ENCODE results near the gene STAG2.

Gene STAG2

GRCh38 chrX:123924186-123924585, 37.3 kb upstream of the STAG2 start:
- TF ChIP-seq, protein P1, sequence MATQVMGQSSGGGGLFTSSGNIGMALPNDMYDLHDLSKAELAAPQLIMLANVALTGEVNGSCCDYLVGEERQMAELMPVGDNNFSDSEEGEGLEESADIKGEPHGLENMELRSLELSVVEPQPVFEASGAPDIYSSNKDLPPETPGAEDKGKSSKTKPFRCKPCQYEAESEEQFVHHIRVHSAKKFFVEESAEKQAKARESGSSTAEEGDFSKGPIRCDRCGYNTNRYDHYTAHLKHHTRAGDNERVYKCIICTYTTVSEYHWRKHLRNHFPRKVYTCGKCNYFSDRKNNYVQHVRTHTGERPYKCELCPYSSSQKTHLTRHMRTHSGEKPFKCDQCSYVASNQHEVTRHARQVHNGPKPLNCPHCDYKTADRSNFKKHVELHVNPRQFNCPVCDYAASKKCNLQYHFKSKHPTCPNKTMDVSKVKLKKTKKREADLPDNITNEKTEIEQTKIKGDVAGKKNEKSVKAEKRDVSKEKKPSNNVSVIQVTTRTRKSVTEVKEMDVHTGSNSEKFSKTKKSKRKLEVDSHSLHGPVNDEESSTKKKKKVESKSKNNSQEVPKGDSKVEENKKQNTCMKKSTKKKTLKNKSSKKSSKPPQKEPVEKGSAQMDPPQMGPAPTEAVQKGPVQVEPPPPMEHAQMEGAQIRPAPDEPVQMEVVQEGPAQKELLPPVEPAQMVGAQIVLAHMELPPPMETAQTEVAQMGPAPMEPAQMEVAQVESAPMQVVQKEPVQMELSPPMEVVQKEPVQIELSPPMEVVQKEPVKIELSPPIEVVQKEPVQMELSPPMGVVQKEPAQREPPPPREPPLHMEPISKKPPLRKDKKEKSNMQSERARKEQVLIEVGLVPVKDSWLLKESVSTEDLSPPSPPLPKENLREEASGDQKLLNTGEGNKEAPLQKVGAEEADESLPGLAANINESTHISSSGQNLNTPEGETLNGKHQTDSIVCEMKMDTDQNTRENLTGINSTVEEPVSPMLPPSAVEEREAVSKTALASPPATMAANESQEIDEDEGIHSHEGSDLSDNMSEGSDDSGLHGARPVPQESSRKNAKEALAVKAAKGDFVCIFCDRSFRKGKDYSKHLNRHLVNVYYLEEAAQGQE (IDR thresholded peaks at IDR 0.05; ENCODE audit: insufficient read depth in 1 of 2, low read depth in 2 of 2, low read length in 2 of 2) = no peak
- TF ChIP-seq TAF1 (IDR thresholded peaks at IDR 0.05; ENCODE audit: borderline replicate concordance, insufficient read depth, low read length) = no peak
- TF ChIP-seq FOXP2 (optimal IDR thresholded peaks at IDR 0.05; ENCODE audit: borderline replicate concordance, extremely low read depth, extremely low read length, insufficient read depth) = no peak
- TF ChIP-seq SIN3A (IDR thresholded peaks at IDR 0.05; ENCODE audit: borderline replicate concordance, insufficient read depth, low read length) = no peak
- TF ChIP-seq POLR2AphosphoS5 (IDR thresholded peaks at IDR 0.05; ENCODE audit: low read depth, low read length) = no peak

DNA sequence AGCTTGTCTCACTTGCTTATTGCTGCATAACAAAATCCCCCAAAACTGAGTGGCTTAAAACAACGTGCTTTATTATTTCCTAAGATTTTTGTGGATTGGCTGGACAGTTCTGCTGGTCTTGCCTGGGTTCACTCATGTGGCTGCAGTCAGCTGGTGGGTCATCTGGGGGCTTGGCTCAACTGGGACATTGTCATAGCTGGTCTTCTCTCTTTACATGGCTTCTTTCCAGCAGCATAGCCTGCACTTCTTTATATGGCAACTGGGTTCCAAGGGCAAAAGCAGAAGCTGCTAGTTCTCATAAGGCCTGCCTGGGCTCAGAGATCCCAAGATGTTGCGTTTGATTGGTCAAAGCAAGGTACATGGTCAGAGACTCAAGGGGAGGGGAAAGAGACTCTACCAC, 33.7 kb upstream of the STAG2 start:
- TF ChIP-seq FOXP2 (optimal IDR thresholded peaks at IDR 0.05; ENCODE audit: borderline replicate concordance, extremely low read depth, extremely low read length, insufficient read depth) (no peak), TAF1 (IDR thresholded peaks at IDR 0.05; ENCODE audit: borderline replicate concordance, insufficient read depth, low read length) (no peak), POLR2AphosphoS5 (IDR thresholded peaks at IDR 0.05; ENCODE audit: low read depth, low read length) (no peak)
- TF ChIP-seq, protein P1 (IDR thresholded peaks at IDR 0.05; ENCODE audit: insufficient read depth in 1 of 2, low read depth in 2 of 2, low read length in 2 of 2) = no peak

GRCh38 chrX:123943074-123943473, 18.4 kb upstream of the STAG2 start:
- TF ChIP-seq, protein P1 (IDR thresholded peaks at IDR 0.05; ENCODE audit: insufficient read depth in 1 of 2, low read depth in 2 of 2, low read length in 2 of 2) = no peak
- no peak for TF ChIP-seq SIN3A (IDR thresholded peaks at IDR 0.05; ENCODE audit: borderline replicate concordance, insufficient read depth, low read length)
- TF ChIP-seq POLR2AphosphoS5 (IDR thresholded peaks at IDR 0.05; ENCODE audit: low read depth, low read length) = no peak
- no peak for TF ChIP-seq TAF1 (IDR thresholded peaks at IDR 0.05; ENCODE audit: borderline replicate concordance, insufficient read depth, low read length)
- no peak for TF ChIP-seq FOXP2 (optimal IDR thresholded peaks at IDR 0.05; ENCODE audit: borderline replicate concordance, extremely low read depth, extremely low read length, insufficient read depth)

GRCh38 chrX:123943488-123943887, 18.0 kb upstream of the STAG2 start:
- TF ChIP-seq, protein P1 (IDR thresholded peaks at IDR 0.05; ENCODE audit: insufficient read depth in 1 of 2, low read depth in 2 of 2, low read length in 2 of 2) = no peak
- no peak for TF ChIP-seq SIN3A (IDR thresholded peaks at IDR 0.05; ENCODE audit: borderline replicate concordance, insufficient read depth, low read length)
- TF ChIP-seq FOXP2 (optimal IDR thresholded peaks at IDR 0.05; ENCODE audit: borderline replicate concordance, extremely low read depth, extremely low read length, insufficient read depth) = no peak
- no peak for TF ChIP-seq TAF1 (IDR thresholded peaks at IDR 0.05; ENCODE audit: borderline replicate concordance, insufficient read depth, low read length)

DNA sequence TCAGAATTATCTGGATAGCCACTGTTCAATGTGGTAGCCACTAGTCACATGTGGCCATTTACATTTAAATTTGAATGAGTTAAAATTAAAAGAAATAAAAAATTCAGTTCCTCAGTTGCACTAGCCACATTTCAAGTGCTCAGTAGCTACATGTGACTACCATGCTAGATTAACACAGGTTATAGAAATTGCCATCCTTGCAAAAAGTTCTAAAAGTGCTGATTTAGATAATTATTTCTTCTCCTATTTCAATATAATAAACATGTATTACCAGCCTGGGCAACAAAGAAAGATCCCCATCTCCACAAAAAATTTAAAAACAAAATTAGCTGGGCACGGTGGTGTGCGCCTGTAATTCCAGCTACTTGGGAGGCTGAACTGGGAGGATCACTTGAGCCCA, 11.7 kb upstream of the STAG2 start:
- TF ChIP-seq, protein P1 (IDR thresholded peaks at IDR 0.05; ENCODE audit: insufficient read depth in 1 of 2, low read depth in 2 of 2, low read length in 2 of 2) = no peak
- TF ChIP-seq SIN3A (IDR thresholded peaks at IDR 0.05; ENCODE audit: borderline replicate concordance, insufficient read depth, low read length) = no peak
- no peak for TF ChIP-seq TAF1 (IDR thresholded peaks at IDR 0.05; ENCODE audit: borderline replicate concordance, insufficient read depth, low read length)
- no peak for TF ChIP-seq FOXP2 (optimal IDR thresholded peaks at IDR 0.05; ENCODE audit: borderline replicate concordance, extremely low read depth, extremely low read length, insufficient read depth)
- TF ChIP-seq POLR2AphosphoS5 (IDR thresholded peaks at IDR 0.05; ENCODE audit: low read depth, low read length) = no peak
